SK-N-SH (cell line): Measurements from ENCODE around the gene YKT6. TPM values are rescaled to one million over a fixed set of nuclear protein-coding genes. Genes with fewer than 3 reads are reported as not detected.

ENCODE experiments used
- CTCF ChIA-PET: fragments of 300-600, 350-600 bp; formaldehyde crosslinking; extraction: SDS; loops from one replicate; lab custom pipeline; 2021; lab: Yijun Ruan, JAX
- POLR2A ChIA-PET: fragments of 350-600 bp; sonication (Branson Sonifier 250); formaldehyde crosslinking; extraction: SDS; loops from one replicate; lab custom pipeline; 2020; ENCODE audit warnings: antibody characterized with exemption, inconsistent platforms; lab: Yijun Ruan, JAX
- DNase-seq: peaks from one replicate; pipeline ENCODE4 v3.0.0; 2012
- H2AFZ ChIP-seq: fragments of 200-600 bp; sonication (generic); 2 replicates; pipeline ENCODE4 v1.8.1; 2016; ENCODE audit warnings: antibody characterized with exemption, mild to moderate bottlenecking, low read depth
- H3F3A ChIP-seq: fragments of 200-600 bp; sonication (generic); replicated peaks from 2 replicates; pipeline ENCODE3; 2016; ENCODE audit warnings: antibody characterized with exemption, mild to moderate bottlenecking; ENCODE audit not compliant: insufficient read depth
- H3K27ac ChIP-seq, 2 experiments: fragments of 200-500 bp in 1 of 2; fragments of 200-600 bp in 1 of 2; sonication (Bioruptor generic) in 1 of 2; sonication (generic), shearing (Covaris generic) in 1 of 2; 2 replicates each; pipeline versions ENCODE4 v1.5.1 to v1.6.1; 2014 to 2016; ENCODE audit warnings: low read depth in 2 of 2, inconsistent platforms in 1 of 2, low read length in 1 of 2, mild to moderate bottlenecking in 1 of 2, mixed read lengths in 1 of 2
- H3K27me3 ChIP-seq: fragments of 200-600 bp; sonication (generic), shearing (Covaris generic); 2 replicates; pipeline ENCODE4 v1.6.1; 2016; ENCODE audit warnings: mixed run types; ENCODE audit not compliant: insufficient read depth
- H3K36me3 ChIP-seq, 2 experiments: fragments of 200-500 bp in 1 of 2; fragments of 200-600 bp in 1 of 2; sonication (Bioruptor generic) in 1 of 2; sonication (generic) in 1 of 2; replicated peaks in 1 of 2; 2 replicates each; pipeline versions ENCODE3 to v1.5.1; 2014 to 2016; ENCODE audit warnings: low read length in 1 of 2, mild to moderate bottlenecking in 1 of 2; ENCODE audit not compliant: insufficient read depth in 2 of 2, control insufficient read depth in 1 of 2
- H3K4me1 ChIP-seq, 2 experiments: fragments of 200-500 bp in 1 of 2; fragments of 200-600 bp in 1 of 2; sonication (Bioruptor generic) in 1 of 2; sonication (generic), shearing (Covaris generic) in 1 of 2; 2 replicates each; pipeline versions ENCODE4 v1.5.1 to v1.6.1; 2014 to 2016; ENCODE audit warnings: low read depth in 1 of 2, low read length in 1 of 2, mixed run types in 1 of 2; ENCODE audit not compliant: insufficient read depth in 2 of 2, control insufficient read depth in 1 of 2
- H3K4me2 ChIP-seq: fragments of 200-600 bp; sonication (generic), shearing (Covaris generic); 2 replicates; pipeline ENCODE4 v1.6.1; 2017; ENCODE audit warnings: mixed run types
- H3K4me3 ChIP-seq, 2 experiments: fragments of 200-500 bp in 1 of 2; fragments of 200-600 bp in 1 of 2; sonication (Bioruptor generic) in 1 of 2; sonication (generic), shearing (Covaris generic) in 1 of 2; 2 replicates each; pipeline versions ENCODE4 v1.5.1 to v1.8.1; 2014 to 2016; ENCODE audit warnings: low read depth in 2 of 2, inconsistent platforms in 1 of 2, low read length in 1 of 2, mild to moderate bottlenecking in 1 of 2, mixed read lengths in 1 of 2, moderate library complexity in 1 of 2
- H3K79me2 ChIP-seq: fragments of 200-600 bp; sonication (generic); 2 replicates; pipeline ENCODE4 v1.8.1; 2017; ENCODE audit warnings: mild to moderate bottlenecking; ENCODE audit not compliant: insufficient read depth
- H3K9ac ChIP-seq: fragments of 200-600 bp; sonication (generic); 2 replicates; pipeline ENCODE4 v1.6.1; 2017; ENCODE audit warnings: mixed run types
- H3K9me2 ChIP-seq: fragments of 200-600 bp; sonication (generic); 2 replicates; pipeline ENCODE4 v1.6.1; 2017; ENCODE audit warnings: mixed run types
- H3K9me3 ChIP-seq: fragments of 200-600 bp; sonication (generic); 2 replicates; pipeline ENCODE4 v1.6.1; 2017; ENCODE audit warnings: mixed run types, mild to moderate bottlenecking, moderate library complexity
- H4K20me1 ChIP-seq: fragments of 200-600 bp; sonication (generic); 2 replicates; pipeline ENCODE4 v1.6.1; 2017; ENCODE audit warnings: mild to moderate bottlenecking, mixed run types; ENCODE audit not compliant: insufficient read depth
- CHD2 ChIP-seq: fragments of 150-350 bp; IDR thresholded peaks from 2 replicates; pipeline ENCODE4 v1.6.1; 2018; ENCODE audit warnings: low read length; ENCODE audit not compliant: partially characterized antibody
- EZH2phosphoT487 ChIP-seq: fragments of 200-600 bp; sonication (generic); IDR thresholded peaks from 2 replicates; pipeline ENCODE4 v1.6.1; 2017; ENCODE audit warnings: low read depth, mixed run types, mild to moderate bottlenecking, antibody characterized with exemption, moderate library complexity, borderline replicate concordance
- FOXM1 ChIP-seq: IDR thresholded peaks from 2 replicates; pipeline ENCODE4 v1.4.0; 2012; ENCODE audit warnings: low read depth, mild to moderate bottlenecking
- GABPA ChIP-seq: IDR thresholded peaks from 2 replicates; pipeline ENCODE4 v1.4.0; 2012; ENCODE audit warnings: low read depth, mild to moderate bottlenecking
- JUND ChIP-seq: IDR thresholded peaks from 2 replicates; pipeline ENCODE4 v1.4.0; 2012
- MXI1 ChIP-seq: IDR thresholded peaks from 2 replicates; pipeline ENCODE4 v1.6.1; 2012; ENCODE audit warnings: mild to moderate bottlenecking, low read depth, low read length, improper control_type of control experiment
- NFIC ChIP-seq: IDR thresholded peaks from 2 replicates; pipeline ENCODE4 v1.4.0; 2012; ENCODE audit warnings: borderline replicate concordance
- NRF1 ChIP-seq: IDR thresholded peaks from 2 replicates; pipeline ENCODE4 v1.6.1; 2012; ENCODE audit warnings: low read depth, mild to moderate bottlenecking, low read length
- RAD21 ChIP-seq: IDR thresholded peaks from 2 replicates; pipeline ENCODE4 v1.6.1; 2012; ENCODE audit warnings: mild to moderate bottlenecking, low read length
- RCOR1 ChIP-seq: fragments of 150-350 bp; IDR thresholded peaks from 2 replicates; pipeline ENCODE4 v1.6.1; 2017; ENCODE audit warnings: antibody characterized with exemption, low read length
- RFX5 ChIP-seq: IDR thresholded peaks from 2 replicates; pipeline ENCODE4 v1.6.1; 2012; ENCODE audit warnings: mild to moderate bottlenecking, improper control_type of control experiment, low read length
- RXRA ChIP-seq: IDR thresholded peaks from 2 replicates; pipeline ENCODE4 v1.4.0; 2012; ENCODE audit warnings: low read depth, mild to moderate bottlenecking, borderline replicate concordance
- SIN3A ChIP-seq: IDR thresholded peaks from 2 replicates; pipeline ENCODE4 v1.6.1; 2012; ENCODE audit warnings: low read depth, mild to moderate bottlenecking, low read length, moderate library complexity, borderline replicate concordance
- SMC3 ChIP-seq: IDR thresholded peaks from 2 replicates; pipeline ENCODE4 v1.6.1; 2012; ENCODE audit warnings: low read depth, low read length, improper control_type of control experiment
- USF2 ChIP-seq: fragments of 150-350 bp; IDR thresholded peaks from 2 replicates; pipeline ENCODE4 v1.6.1; 2017; ENCODE audit warnings: antibody characterized with exemption, low read length, low read depth, borderline replicate concordance
- YY1 ChIP-seq: IDR thresholded peaks from 2 replicates; pipeline ENCODE4 v1.4.0; 2012; ENCODE audit warnings: low read depth, mild to moderate bottlenecking
- WGBS: methylation state at CpG from one replicate; pipeline ENCODE4 v1.1.6; 2017; ENCODE audit warnings: low lambda C conversion rate; 5-methylcytosine and 5-hydroxymethylcytosine counted together
- polyA plus RNA-seq, 3 experiments: library from polyadenylated mRNA; depleted of rRNA; stranded (reverse); fragments of >200 nt; gene quantifications; 2 replicates each; pipeline ENCODE4 v1.2.3, GENCODE V29; 2012
- TF ChIP-seq, protein P1 (sequence below): IDR thresholded peaks from 2 replicates; pipeline ENCODE4 v1.4.0; 2012; ENCODE audit warnings: low read depth
- TF ChIP-seq, protein P2 (sequence below): IDR thresholded peaks from 2 replicates; pipeline ENCODE4 v1.4.0; 2012; ENCODE audit warnings: low read depth, borderline replicate concordance

The YKT6 gene
- polyA plus RNA-seq, 1 of the 3 experiments (the other 2 are of a cell fraction): 170 TPM

DNA sequence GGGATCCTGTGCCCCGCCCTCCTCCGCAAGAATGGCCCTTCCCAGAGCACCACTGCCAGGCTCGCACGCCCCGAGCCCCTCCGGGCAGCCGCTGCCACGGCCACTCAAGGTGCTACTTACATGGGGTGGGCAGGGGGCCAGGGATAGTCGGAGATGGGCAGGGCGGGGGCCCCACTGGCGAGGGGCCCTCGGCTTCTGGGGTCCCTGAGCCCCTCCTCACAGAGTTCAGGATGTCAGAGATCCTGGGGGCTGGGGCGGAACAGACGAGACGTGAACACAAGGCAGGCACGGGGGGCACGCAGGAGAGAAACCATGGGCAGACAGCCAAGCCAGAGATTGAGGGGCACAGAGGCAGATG lies 25.6 kb downstream of the YKT6 start:
- no peak overlapping the region for H3K4me2 ChIP-seq
- DNase-seq: peak; percentile 37
- H3K4me1 ChIP-seq: peaks cover 0 to 36% of the 10 kb centered on the region in 2 experiments; a peak in 1 of 4 replicates
- no peak overlapping the region for H3K9ac ChIP-seq
- 70% methylated on average over 17 of the region's 17 CpGs for WGBS
- CTCF ChIA-PET: interaction anchor here (0.6 to 6.9 kb wide), 2 partner anchors 10 to 16 kb away, joined by 3 to 70 read pairs; no protein-coding TSS in a partner anchor
- no peak overlapping the region for H2AFZ ChIP-seq
- POLR2A ChIA-PET: no interaction called here
- H3K9me2 ChIP-seq: no peaks in the 10 kb centered on the region
- H3K27ac ChIP-seq: no peak overlapping the region
- no peaks in the 10 kb centered on the region for H4K20me1 ChIP-seq
- no peaks in the 10 kb centered on the region for H3K9me3 ChIP-seq
- no peaks in the 10 kb centered on the region for H3K79me2 ChIP-seq
- H3K36me3 ChIP-seq: no peaks in the 10 kb centered on the region
- no peak overlapping the region for H3K4me3 ChIP-seq
- H3K27me3 ChIP-seq: no peaks in the 10 kb centered on the region
- TF ChIP-seq SIN3A (no peak), RXRA (no peak), RCOR1 (no peak), SMC3 (no peak), MXI1 (no peak), NRF1 (no peak), EZH2phosphoT487 (no peak), RAD21 (no peak), YY1 (no peak), RFX5 (no peak)
- TF ChIP-seq, protein P1, sequence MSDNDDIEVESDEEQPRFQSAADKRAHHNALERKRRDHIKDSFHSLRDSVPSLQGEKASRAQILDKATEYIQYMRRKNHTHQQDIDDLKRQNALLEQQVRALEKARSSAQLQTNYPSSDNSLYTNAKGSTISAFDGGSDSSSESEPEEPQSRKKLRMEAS: no peak
- TF ChIP-seq, protein P2, sequence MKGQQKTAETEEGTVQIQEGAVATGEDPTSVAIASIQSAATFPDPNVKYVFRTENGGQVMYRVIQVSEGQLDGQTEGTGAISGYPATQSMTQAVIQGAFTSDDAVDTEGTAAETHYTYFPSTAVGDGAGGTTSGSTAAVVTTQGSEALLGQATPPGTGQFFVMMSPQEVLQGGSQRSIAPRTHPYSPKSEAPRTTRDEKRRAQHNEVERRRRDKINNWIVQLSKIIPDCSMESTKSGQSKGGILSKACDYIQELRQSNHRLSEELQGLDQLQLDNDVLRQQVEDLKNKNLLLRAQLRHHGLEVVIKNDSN: no peak
- H3F3A ChIP-seq: no peaks in the 10 kb centered on the region

DNA sequence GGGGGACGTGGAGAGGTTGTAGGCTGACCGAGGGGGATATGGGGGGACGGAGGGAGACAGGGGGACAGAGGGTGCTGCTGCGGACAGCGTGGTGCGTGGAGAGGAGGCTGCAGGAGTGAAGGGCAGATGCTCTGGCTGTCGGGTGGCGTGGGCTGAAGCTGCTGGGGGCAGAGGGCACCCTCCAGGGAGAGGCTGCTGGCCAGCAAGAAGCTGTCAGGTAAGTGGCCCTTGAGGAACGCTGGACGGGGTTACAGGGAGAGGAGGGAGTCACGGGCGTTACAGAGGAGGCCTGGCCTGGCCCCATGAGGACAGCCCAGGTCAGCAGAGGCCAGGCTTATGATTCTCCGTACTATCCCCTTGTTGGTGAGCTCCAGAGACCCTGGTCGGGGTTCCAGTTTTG lies 27.1 kb downstream of the YKT6 start:
- Histone ChIP-seq H4K20me1 (no peaks in the 10 kb centered on the region), H3K27ac (no peak overlapping the region), H3K4me2 (no peak overlapping the region), H3K79me2 (no peaks in the 10 kb centered on the region), H3K9me2 (no peaks in the 10 kb centered on the region), H3K9me3 (no peaks in the 10 kb centered on the region), H3K4me1 (peaks cover 0 to 31% of the 10 kb centered on the region in 2 experiments; a peak in 1 of 4 replicates), H3K36me3 (no peaks in the 10 kb centered on the region), H2AFZ (no peak overlapping the region), H3K27me3 (no peaks in the 10 kb centered on the region), H3K9ac (no peak overlapping the region), H3F3A (no peaks in the 10 kb centered on the region), H3K4me3 (no peak overlapping the region)
- ChIA-PET CTCF (interaction anchor here (1.7 to 2.8 kb wide), 3 partner anchors 13 to 15 kb away, joined by 3 to 19 read pairs (median 9); no protein-coding TSS in a partner anchor), POLR2A (no interaction called here)
- no peak for TF ChIP-seq SMC3
- TF ChIP-seq GABPA: no peak
- TF ChIP-seq FOXM1: no peak
- TF ChIP-seq JUND: no peak
- TF ChIP-seq NFIC: no peak
- TF ChIP-seq, protein P2: no peak
- no peak for TF ChIP-seq CHD2
- no peak for TF ChIP-seq USF2
- no peak for TF ChIP-seq RCOR1
- no peak for TF ChIP-seq MXI1
- WGBS: 70% methylated on average over 12 of the region's 14 CpGs
- no peak for DNase-seq
